Uterus (tissue), 2 donors: ENCODE data around the gene IGLON5.

Experiments used
- CTCF ChIP-seq, 4 experiments: fragments of 200-600 bp in 2 of 4; fragments of 450-650 bp in 2 of 4; sonication (generic) in 2 of 4; IDR thresholded peaks; one replicate each; pipeline ENCODE4 v1.5.1; 2016 to 2019; ENCODE audit warnings: antibody characterized with exemption in 4 of 4, mild to moderate bottlenecking in 2 of 4, moderate library complexity in 1 of 4
- POLR2A ChIP-seq, 2 donors: fragments of 450-650 bp; IDR thresholded peaks; one replicate each; pipeline ENCODE4 v1.6.1; 2016; ENCODE audit warnings: antibody characterized with exemption in 2 of 2, mild to moderate bottlenecking in 1 of 2, moderate library complexity in 1 of 2

- TF ChIP-seq CTCF (IDR thresholded peaks at IDR 0.05) (no peak), POLR2A (IDR thresholded peaks at IDR 0.05) (no peak)
Observed at GRCh38 chr19:51285682-51286081, 25.8 kb upstream of the IGLON5 start.
